GM18508 (cell line): ENCODE measurements around the gene FGF1.

Experiments
- ATAC-seq: cut with Tn5 transposase; IDR thresholded peaks from one replicate; pipeline ENCODE4 v1.9.1; 2021; ENCODE audit warnings: moderate number of reproducible peaks; ENCODE audit not compliant: insufficient read depth, unreplicated experiment

Gene FGF1

DNA sequence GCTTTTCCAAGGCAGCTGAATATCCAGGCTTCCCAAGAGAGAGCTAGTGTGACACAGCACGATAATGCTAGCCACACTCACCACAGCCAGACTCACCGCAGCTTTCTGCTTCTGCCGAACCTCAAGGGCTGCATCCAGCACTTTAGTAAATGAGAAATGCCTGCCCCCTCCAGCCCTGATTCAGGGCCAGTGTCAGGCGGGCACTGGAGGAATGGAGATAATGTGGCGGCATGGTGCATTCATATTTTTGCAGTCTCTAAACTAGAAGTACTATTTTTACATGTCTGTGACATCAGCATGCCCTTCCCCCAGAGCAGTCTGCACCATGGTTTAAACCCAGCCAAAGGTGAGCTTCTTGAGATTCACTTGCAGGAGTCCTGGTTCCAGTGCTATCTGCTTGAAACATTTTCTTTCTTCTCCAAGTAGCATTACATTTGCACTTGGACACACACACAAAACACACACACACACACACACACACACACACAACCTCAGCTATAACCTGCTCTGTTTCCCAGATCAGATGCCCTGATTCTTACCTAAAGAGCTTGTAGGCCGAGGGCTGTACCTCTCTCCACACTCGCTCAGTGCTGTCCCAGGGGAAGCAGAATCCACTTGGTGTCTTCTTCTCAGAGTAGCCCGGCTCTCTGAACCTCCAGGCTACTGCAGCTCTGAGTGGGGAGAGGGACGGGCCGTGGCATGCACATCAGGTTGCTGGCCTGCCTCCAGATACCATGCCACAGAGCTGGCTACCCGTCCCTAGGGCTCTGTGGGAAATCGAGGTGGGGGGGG lies at the start of gene FGF1:
TSS of gene FGF1 (minus strand) at position 673 of the 792 bp plus-strand sequence. CDS start 71,963 bp downstream, outside the sequence.
- ATAC-seq: no peak

DNA sequence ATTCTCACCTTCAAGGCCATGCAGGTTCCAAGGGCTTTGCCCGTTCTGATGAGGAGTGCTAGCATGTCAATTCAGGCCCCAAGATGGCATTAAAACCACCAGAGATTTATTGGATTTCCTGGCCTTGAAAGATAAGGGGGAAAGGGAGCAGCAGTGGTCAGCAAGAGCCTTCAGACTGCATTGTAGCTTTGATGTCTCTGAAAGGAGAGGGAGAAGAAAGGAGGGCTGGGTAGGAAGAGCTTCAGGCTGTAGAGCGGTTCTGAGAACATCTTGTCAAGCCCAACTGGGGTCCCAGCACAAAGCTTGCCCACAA lies 41.8 kb upstream of the FGF1 start:
- ATAC-seq: no peak

DNA sequence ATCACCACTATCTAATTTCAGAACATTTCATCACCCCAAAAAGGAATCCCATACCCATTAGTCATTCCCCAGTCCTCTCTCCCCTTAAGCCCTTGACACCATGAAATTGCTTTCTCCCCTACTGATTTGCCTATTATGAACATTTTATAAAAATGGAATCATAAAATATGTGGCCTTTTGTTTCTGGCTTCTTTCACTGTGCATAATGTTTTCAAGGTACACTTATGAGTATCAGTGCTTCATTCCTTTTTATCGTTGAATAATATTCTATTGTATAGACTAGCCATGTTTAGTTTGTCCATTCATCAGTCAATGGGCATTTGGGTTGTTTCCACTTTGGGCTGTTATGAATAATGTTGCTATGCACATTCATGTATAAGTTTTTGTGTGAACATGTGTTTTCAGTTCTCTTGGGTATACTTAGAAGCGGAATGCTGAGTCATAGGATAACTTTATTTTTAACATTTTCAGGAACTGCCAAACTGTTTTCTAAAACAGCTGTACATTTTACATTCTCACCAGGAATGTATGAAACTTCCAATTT lies 40.4 kb upstream of the FGF1 start:
- ATAC-seq: no peak

DNA sequence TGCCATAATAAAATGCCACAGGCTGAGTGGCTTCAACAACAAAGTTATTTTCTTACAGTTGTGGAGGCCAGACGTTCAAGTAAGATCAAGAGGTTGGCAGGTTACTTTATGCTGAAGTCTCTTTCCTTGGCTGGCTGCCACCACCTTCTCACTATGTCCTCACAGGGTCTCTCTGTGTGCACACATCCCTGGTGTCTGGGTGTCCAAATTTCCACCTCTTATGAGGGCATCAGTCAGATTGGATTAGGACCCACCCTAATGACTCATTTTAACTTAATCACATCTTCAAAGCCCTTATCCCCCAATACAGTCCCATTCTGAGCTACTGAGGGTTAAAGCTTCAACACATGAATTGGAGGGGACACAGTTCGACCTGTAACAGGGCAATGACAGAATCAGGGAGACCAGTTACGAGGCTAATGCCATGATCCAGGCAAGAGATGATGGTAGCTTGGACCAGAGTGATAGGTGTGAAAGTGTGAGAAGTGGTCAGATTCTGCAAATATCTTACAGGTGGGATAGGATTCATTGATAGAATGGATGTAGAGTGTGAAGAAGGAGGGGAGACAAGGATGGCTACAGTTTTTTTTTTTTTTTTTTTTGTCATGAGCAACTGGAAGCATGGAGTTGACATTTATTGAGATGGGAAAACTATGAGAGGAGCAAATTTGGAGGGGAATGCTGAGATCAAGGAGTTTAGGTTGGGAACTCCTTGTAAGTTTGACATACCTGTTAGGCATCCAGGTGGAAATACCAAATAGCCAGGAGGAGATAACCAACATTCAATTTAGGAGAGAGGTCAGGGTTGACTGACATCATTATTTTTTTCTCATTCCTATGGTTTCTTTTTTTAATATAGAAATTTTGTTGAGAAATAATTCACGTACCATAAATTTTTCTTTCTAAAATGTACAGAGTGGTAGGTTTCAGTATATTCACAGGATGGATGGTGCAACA lies 39.6 kb upstream of the FGF1 start:
- no peak for ATAC-seq

DNA sequence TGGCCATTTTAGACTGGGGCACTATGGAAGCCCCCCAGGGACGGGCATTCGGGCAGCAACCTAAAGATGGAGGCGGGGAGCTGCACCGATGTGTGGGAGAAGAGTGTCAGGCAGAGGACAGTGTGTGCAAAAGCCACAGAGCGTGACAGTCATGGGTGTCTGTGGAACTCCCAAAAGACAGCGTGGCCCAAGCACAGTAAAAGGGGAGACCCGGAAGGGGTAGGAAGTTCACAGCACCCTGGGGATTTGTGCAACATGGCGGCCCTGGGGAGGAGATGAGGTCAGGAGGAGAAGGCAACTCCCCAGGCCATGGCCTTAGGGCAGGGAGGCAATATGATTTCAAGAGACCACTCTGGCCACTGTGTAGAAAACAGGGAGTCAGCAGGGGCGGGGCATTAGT lies 38.9 kb upstream of the FGF1 start:
- ATAC-seq: no peak

DNA sequence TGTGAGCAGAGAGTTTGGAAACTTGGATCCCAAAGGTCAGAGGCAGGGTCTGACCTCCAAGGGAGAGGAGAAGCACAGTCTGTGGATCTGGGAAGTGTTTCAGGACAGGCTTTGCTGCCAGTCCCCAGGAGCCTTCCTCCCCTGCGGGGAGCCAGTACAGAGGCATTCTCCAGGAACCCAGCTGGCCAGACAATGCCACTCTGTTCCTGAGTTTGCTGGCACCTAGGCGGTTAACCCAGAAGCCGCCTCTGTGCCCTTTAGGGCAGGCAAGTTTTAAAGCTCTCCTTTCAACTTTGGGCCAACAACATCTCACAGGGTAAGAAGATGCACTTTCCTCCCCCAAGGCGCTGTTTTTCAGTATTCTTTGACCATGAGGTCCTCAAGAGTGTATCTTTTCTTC lies 37.0 kb upstream of the FGF1 start:
- no peak for ATAC-seq

DNA sequence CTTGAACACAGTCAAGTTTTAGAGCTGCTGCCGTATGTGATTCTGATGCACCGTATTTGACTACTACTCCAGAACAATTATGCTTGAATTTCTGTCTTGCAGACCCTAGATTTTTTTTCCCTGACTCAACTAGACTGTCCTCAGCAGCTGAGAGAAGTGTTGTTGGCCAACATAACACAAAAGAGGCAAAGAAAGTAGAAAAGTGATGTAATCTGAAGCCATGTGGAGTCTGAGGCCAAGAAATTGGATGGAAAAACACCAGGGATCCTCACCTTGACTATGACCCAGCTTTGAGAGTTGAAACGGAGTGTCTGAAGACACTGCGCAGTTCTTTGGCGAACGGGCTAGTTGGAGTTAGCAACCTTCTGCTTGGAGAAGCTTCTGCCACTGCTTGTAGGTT lies 36.3 kb upstream of the FGF1 start:
- ATAC-seq: no peak

DNA sequence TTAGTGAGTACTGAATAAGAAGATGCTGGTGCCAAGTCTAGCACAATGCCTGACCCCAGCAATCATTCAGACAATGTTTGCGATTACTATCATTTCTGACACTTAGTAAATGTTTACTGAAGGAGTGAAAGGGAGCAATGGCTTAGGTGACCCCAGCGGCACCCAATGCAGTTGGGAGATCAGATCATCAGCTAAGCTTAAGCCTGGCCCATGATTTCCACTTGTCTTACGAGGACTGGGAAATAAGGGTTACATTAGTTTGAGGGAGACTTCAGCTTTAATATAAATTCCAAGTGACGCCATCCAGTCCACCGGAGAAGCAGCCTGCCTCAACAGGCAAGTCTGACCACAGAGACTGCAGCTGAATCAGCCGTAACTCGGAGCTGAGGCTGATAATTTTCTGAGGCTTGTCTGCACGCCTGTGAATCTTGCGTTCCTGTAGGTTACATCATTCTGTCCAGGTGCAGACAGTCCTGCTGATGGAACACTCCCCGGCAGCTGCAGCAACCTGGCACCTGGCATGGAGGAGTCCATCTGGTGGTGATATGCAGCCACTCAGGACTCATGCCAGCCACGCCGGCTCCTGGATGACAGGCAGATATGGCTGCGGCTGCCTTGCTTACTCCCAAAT lies 34.9 kb upstream of the FGF1 start:
- ATAC-seq: no peak

DNA sequence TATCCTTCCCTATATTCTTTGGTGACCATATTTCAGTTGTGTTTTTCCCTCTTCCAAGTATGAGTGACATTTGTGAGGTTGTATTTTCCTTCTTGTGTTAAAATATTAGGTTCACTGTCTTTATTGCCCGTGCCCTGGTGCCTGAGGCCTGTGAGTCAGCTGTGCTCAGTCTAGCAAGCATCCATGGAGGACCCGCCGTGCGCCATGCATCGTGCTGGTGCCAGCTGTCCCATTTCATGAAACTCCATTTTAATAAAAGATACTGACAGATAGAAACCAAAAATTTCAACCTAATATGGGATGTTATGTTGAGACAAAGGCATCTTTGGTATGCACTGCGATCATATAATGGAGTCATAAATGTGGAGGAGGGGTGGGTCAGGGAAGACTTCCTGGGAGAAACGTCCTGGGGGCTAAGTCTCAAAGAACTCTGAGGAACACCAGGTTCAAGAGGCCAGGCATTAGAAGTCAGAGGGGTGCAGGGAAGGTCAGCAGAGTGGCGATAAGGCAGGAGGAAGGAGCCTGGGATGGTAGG lies 34.0 kb upstream of the FGF1 start:
- no peak for ATAC-seq

DNA sequence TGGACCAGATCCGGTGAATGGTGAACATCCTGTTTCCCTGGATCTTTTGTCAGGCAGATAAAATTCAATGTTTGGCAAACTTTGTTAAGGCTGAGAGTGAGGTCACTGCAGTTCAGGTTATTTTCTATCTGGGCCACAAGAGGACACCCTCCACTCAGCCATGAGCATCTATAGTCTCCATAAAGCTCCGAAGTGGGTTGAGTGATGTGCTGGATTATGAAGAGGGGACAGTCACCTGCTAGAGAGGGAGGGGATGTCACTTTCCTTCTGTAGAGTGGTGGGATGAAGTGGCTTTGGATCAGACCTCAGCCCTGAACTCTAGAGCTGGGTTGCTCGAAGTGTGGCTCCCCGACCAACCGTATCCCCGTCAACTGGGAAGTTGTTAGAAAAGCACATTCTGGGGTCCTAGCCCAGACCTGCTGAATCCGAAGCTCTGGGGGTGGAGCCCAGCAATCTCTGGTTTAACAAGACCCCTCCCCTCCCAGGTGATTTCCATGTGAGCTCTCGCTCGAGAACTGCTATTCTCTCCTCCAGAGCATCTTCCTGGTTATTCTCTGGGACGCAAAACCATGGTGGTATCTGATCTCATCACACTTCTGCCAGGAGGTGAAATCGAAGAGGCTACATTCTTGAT lies 31.8 kb upstream of the FGF1 start:
- no peak for ATAC-seq

DNA sequence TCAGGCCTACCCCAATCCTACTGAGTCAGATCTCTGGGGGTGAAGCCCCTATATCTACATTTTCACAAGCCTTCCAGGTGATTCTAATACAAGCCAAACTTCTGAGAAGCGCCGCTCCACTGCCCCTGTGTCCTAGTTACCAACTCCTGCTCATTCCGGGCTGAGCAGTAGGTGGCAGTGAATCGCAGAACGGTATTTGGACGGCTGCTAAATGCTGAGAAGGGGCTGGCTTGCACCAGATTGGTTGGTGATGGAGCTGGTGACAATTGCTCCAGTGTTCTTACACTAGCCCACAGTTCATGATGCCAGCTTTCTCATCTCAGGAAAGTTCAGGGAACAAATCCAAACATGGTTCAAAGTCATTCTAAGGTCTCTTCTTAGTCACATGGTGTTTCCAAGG lies 31.1 kb upstream of the FGF1 start:
- no peak for ATAC-seq

DNA sequence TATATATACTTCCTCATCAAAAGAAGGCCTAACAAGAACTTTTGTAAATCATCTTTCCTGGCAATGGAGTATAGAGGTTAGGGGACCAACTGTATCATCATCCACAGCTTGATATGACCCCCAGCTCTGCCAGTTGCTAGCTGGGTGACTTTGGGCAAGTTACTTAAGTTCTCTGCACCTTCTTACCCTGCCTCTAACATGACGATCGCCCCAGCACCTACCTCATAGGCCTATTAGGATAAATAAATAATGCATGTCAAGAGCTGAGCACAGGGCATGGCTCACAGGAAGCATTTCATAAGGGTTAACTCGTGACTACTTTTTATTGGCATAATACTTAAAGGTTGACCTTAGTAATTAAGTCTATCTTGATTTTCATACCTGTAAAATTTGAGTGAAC lies 29.4 kb upstream of the FGF1 start:
- ATAC-seq: no peak

DNA sequence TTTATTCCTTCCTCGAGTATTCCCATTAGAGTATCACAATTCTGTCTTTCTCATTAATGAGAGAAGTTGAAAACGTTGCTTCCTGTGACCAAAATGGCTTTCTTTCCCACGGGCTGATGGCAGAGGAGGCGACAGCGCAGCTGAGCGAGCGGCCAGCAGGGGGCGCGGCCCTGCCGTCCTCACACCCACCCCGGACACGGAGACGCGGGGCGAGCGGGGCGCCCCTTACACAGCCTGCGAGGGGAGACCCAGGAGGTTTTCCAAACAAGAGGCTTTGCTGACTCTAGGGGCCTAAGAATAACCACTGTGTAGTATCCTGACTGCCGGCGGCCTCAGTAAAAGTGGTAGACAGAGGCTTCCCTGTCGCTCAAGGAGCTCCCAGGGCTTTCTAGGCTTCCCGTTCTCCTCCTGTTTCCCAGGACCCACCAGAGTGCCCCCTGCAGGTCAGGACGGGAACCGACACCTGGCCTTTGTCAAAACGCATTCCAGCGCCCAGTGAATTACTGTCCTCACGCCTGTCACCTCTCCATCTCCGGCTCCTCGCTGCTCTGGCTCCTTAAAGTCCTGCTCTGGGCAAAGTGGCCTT lies 27.3 kb upstream of the FGF1 start:
- ATAC-seq: peak; percentile 82

DNA sequence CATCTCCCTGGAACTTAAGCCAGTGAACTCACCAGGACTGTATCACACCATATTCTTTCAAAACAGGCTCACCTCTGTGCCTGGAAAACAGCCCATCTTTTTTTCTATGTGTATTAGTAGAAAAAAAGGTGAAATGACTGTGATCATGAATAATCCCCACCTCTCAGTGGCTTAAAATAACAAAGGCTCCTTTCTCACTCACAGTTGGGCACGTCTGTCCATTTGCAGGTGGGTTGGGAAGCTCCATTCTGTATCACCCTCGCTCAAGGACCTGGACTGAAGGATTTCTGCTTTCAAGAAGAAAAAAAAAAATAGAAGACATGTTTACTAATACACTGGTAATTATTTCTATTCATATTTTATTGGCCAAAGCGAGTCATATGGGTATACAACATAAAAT lies 17.3 kb upstream of the FGF1 start:
- ATAC-seq: no peak

DNA sequence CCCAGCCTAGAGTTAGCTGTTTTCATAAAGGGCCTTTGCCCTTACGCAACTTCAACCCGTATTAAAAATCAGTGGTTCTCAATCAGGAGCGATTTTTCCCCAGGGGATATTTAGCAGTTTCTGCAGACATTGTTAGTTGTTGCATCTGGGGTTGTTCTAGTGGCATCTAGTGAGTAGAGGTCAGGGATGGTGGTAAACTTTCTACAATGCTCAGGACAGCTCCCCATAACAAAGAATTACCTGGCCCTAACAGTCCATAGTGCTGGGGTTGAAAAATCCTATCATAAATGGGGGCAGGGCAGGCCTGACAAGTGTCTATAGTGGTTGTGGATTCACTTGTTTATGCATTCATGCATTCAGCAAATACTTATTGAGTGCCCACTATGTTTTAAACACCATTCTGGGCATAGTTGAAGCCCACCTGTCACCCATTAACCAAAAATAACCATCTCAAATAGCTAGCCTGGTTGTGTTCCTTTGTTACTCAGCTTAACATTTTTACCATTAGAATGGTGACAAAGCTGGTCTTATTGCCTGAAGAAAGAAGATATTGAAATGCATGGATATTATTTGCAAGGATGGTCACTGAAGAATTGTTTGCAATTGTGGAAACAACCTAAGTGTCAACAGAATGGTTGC lies 15.9 kb upstream of the FGF1 start:
- ATAC-seq: no peak

DNA sequence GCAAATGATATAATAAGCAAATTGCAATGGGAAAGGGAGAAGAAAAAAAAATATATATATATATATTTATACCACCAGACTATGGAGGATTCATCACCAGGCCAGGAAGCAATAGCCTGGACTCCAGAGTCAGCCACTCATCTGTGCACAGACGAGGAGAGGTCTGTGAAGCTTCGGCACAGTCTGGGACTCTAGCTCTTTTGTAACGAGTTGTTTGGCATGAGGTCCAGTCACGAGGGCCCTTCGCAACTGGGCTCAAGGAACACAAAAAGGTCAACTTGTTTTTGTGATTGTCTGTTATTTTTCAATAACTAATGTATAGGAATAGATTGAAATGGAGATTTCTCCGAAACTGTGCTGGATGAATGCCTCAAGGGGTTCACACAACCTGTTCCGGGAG lies 14.7 kb upstream of the FGF1 start:
- ATAC-seq: no peak

DNA sequence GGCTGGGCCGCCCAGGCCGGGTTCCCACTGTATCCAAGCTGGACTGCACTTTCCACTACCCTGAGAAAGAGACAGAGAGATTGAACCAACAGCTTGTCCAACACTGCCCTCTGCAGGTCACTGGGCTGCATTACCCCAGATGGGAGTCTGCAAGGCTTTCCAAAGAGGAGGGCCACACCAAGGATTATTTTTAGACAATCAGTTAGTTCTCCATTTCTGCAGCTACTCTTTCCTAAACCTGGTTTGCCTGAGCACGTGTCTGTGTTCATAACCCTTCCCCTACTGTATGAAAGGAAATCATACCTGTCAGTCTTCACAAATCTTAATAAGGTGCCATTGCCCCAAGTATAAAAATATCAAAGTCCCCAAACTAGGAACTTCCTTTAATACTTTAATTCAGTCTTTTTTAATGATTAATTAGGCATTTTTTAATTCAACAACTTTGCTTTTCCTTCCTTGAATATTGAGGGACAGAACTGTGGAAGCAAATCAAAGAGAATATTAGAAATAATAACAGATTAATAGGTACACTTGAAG lies 13.4 kb upstream of the FGF1 start:
- no peak for ATAC-seq

DNA sequence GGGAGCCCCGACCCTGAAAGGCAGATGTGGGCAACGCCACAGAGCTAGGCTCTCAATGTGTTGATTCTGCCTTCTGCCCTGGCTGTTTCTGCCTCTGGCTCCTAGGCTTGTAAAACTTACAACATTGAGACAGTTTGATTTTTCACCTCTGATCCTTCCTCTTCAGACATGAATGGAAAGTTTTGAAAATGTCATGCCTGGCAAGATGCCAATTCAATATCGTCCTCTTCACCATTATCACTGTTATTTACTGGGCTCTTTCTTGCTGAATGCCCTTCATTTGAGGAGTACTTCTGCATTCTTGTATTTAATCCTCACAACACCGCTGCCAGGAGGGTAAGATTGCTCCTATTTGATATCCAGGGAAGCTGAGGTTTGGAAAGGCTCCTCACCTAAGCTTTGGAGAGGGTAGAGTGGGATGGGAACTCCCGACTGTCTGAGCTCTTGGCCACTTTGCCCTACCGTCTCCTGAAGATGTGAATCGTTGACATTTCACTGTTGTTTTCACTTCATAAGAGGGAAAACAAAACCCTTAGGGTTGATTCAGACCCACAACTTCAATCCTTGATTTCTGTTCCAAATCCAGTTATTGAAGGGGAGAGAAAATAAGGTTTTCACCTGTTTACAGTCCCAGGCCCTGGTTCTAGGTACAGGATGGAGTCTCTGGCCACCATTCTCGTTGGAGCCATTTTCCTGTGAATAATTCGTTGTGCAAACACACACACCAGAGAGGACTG lies 12.7 kb upstream of the FGF1 start:
- no peak for ATAC-seq
